DND-41 (cell line): ENCODE data around the gene TMPRSS3.

Experiments
- EZH2 ChIP-seq: IDR thresholded peaks from 3 replicates; pipeline ENCODE4 v1.6.1; 2012; ENCODE audit warnings: borderline replicate concordance, low read depth, mild to moderate bottlenecking, moderate library complexity, low read length, inconsistent platforms; ENCODE audit not compliant: severe bottlenecking
- TF ChIP-seq, protein P1 (sequence below): IDR thresholded peaks from 2 replicates; pipeline ENCODE4 v1.5.1; 2012; ENCODE audit warnings: borderline replicate concordance, low read length, moderate library complexity, mild to moderate bottlenecking; ENCODE audit not compliant: poor library complexity, severe bottlenecking; ENCODE audit errors: extremely low read depth

DNA sequence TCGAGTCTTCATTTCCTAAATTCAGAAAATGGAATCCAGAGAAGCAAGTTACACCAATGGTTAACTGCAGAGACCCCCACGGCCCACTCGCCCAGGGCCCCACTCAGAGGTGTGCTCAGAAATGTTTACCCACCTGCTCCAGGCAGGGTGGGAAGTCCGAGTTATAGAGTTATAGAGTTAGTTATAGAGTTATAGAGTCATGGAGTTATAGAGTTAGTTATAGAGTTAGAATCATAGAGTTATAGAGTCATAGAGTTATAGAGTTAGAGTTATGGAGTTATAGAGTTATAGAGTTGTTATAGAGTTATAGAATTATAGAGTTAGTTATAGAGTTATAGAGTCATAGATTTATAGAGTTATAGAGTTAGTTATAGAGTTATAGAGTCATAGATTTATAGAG is 39.5 kb upstream of the TMPRSS3 start:
- TF ChIP-seq EZH2 = no peak
- TF ChIP-seq, protein P1, sequence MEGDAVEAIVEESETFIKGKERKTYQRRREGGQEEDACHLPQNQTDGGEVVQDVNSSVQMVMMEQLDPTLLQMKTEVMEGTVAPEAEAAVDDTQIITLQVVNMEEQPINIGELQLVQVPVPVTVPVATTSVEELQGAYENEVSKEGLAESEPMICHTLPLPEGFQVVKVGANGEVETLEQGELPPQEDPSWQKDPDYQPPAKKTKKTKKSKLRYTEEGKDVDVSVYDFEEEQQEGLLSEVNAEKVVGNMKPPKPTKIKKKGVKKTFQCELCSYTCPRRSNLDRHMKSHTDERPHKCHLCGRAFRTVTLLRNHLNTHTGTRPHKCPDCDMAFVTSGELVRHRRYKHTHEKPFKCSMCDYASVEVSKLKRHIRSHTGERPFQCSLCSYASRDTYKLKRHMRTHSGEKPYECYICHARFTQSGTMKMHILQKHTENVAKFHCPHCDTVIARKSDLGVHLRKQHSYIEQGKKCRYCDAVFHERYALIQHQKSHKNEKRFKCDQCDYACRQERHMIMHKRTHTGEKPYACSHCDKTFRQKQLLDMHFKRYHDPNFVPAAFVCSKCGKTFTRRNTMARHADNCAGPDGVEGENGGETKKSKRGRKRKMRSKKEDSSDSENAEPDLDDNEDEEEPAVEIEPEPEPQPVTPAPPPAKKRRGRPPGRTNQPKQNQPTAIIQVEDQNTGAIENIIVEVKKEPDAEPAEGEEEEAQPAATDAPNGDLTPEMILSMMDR = no peak
